Fibroblast of skin of left quadriceps (primary cell): ENCODE data around the gene CD37.
"Not testable (repeated sequence)": the region's sequence is repeated elsewhere in the genome, so short reads cannot be mapped to it uniquely, and the experiment has no call there.

ENCODE experiments used
- DNase-seq, 2 experiments: peaks; one replicate each; pipeline ENCODE4 v3.0.0-alpha.2; 2013; ENCODE audit warnings: low read depth in 2 of 2

The CD37 gene

GRCh38 chr19:49347835-49348234 is 12.6 kb downstream of the CD37 start:
- DNase-seq: peak; percentile 55 to 58

GRCh38 chr19:49348305-49349189 is 13.3 kb downstream of the CD37 start:
- DNase-seq: no peak

- no peak for DNase-seq
These were observed 14.4 kb downstream of the CD37 start for GRCh38 chr19:49349567-49349966.

GRCh38 chr19:49355909-49356353 is 20.7 kb downstream of the CD37 start:
- peak in 1 of 2 experiments; percentile 18 for DNase-seq

GRCh38 chr19:49356382-49356781 is 21.2 kb downstream of the CD37 start:
- no peak for DNase-seq

- no peak for DNase-seq
These were observed 22.0 kb downstream of the CD37 start for GRCh38 chr19:49357186-49357585.

GRCh38 chr19:49359851-49360820 is 24.9 kb downstream of the CD37 start:
- no peak for DNase-seq

GRCh38 chr19:49361438-49362047 is 26.3 kb downstream of the CD37 start:
- peak; percentile 86 to 87 for DNase-seq

GRCh38 chr19:49362048-49362928 is 27.1 kb downstream of the CD37 start, which contains the start of gene TEAD2:
Gene TEAD2 (minus strand): TSS chr19:49362416. CDS start chr19:49360075, 2,341 bp downstream.
- peak; percentile 43 to 45 for DNase-seq

GRCh38 chr19:49362929-49363267 is 27.7 kb downstream of the CD37 start:
- DNase-seq: no peak

GRCh38 chr19:49363268-49364082 is 28.3 kb downstream of the CD37 start, which contains the start of gene DKKL1:
Gene DKKL1 (plus strand): TSS chr19:49363877. CDS start chr19:49363999, 122 bp downstream.
- peak; percentile 98 for DNase-seq

- no peak for DNase-seq
These were observed 29.0 kb downstream of the CD37 start for GRCh38 chr19:49364083-49364737.

GRCh38 chr19:49366110-49366509 is 30.9 kb downstream of the CD37 start:
- no peak for DNase-seq

GRCh38 chr19:49368711-49369358 is 33.6 kb downstream of the CD37 start:
- DNase-seq: no peak

- DNase-seq: no peak
These were observed 36.0 kb downstream of the CD37 start for GRCh38 chr19:49371184-49371583.

GRCh38 chr19:49373174-49373573 is 38.0 kb downstream of the CD37 start:
- DNase-seq: not testable (repeated sequence)

- DNase-seq: no peak
These were observed 39.6 kb downstream of the CD37 start for GRCh38 chr19:49374665-49375434.

- DNase-seq: no peak
These were observed 43.3 kb downstream of the CD37 start for GRCh38 chr19:49378512-49378911.
